Measurements from ENCODE around the gene TPCN2. TPM values are rescaled to one million over a fixed set of nuclear protein-coding genes. Genes with fewer than 3 reads are reported as not detected.

TPCN2 gene
- total and polyA plus RNA-seq, 12 donors, result 3.1 to 21.6 (median 10.4) TPM

DNA sequence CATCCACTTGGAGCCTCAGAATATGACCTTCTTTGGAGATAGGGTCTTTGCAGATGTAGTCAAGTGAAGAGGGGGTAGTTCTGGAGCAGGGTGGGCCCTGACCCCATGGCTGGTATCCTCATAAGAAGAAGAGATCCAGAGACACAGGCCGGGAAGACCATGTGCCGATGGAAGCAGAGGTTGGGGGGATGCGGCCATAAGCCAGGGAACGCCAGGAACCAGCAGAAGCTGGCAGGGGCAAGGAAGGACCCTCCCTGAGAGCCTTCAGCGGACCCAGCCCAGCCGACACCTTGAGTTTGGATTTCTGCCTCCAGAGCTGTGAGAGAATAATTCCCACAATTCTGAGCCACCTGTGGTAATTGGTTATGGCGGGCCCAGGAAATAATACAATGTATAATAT is 80.9 kb downstream of the TPCN2 start:
- H3K4me1 ChIP-seq (replicated peaks in 1 of 2), result no peaks in the 10 kb centered on the region
- intact Hi-C loops (cut with DNase I), result no loop called here
- WGBS, 4 donors, result 91 to 97% (median 95%) methylated on average over 7 of the region's 7 CpGs
- no peak for TF ChIP-seq POLR2A (IDR thresholded peaks at IDR 0.05)
- TF ChIP-seq, protein P1, sequence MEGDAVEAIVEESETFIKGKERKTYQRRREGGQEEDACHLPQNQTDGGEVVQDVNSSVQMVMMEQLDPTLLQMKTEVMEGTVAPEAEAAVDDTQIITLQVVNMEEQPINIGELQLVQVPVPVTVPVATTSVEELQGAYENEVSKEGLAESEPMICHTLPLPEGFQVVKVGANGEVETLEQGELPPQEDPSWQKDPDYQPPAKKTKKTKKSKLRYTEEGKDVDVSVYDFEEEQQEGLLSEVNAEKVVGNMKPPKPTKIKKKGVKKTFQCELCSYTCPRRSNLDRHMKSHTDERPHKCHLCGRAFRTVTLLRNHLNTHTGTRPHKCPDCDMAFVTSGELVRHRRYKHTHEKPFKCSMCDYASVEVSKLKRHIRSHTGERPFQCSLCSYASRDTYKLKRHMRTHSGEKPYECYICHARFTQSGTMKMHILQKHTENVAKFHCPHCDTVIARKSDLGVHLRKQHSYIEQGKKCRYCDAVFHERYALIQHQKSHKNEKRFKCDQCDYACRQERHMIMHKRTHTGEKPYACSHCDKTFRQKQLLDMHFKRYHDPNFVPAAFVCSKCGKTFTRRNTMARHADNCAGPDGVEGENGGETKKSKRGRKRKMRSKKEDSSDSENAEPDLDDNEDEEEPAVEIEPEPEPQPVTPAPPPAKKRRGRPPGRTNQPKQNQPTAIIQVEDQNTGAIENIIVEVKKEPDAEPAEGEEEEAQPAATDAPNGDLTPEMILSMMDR (IDR thresholded peaks at IDR 0.05), result no peak
- H3K4me3 ChIP-seq, result no peak overlapping the region
- no peak overlapping the region for H3K27ac ChIP-seq
- no peaks in the 10 kb centered on the region for H3K9me3 ChIP-seq (replicated peaks in 1 of 3)
- H3K27me3 ChIP-seq, result no peaks in the 10 kb centered on the region
- DNase-seq, result no peak
- no peaks in the 10 kb centered on the region for H3K36me3 ChIP-seq (replicated peaks in 1 of 2)

DNA sequence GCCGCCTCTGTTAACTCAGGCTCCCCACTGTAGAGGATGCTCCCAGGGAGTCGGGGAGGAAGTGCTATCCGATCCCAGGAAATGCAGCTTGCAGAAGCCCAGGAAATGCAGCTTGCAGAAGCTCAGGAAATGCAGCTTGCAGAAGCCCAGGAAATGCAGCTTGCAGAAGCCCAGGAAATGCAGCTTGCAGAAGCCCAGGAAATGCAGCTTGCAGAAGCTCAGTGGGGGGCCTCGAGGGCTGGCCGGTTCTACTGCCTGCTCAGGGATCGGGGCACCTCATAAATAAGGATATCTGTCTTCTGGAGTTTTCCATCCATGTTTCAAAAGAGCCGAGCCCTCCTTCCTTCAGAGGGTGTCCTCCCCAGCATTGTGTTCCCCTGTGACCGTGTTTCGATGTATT is 81.9 kb downstream of the TPCN2 start:
- Histone ChIP-seq H3K4me3 (no peak overlapping the region), H3K4me1 (replicated peaks in 1 of 2) (no peaks in the 10 kb centered on the region), H3K36me3 (replicated peaks in 1 of 2) (no peaks in the 10 kb centered on the region), H3K9me3 (replicated peaks in 1 of 3) (no peaks in the 10 kb centered on the region), H3K27ac (peak overlapping the region in 1 of 5 donors; percentile 61), H3K27me3 (no peaks in the 10 kb centered on the region)
- WGBS, 4 donors, result 51 to 66% (median 61%) methylated on average over 9 of the region's 9 CpGs
- intact Hi-C loops (cut with DNase I), result no loop called here
- no peak for DNase-seq
- TF ChIP-seq, protein P1 (IDR thresholded peaks at IDR 0.05), result no peak
- TF ChIP-seq POLR2A (IDR thresholded peaks at IDR 0.05), result no peak

DNA sequence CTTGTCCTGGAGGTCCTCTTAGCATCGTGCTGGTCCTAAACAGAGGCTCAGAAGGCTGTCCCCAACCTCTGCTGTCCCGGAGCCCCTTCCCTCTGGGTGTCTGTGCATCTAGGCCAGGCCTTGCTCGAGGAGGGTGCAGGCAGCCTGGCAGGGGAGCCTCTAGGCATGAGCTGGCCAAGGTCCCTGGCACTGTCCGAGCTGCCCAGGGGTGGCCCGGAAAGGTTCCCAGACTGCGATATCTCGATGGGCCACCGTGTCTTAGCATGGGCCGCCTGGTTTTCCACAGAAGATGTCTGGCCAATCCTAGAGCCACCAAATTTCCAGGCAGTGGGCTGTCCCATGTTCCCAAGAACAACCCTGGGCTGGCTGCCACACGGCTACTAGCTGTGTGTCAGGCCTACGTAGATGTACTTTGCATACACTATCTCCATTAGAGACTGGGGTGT is 82.4 kb downstream of the TPCN2 start:
- Histone ChIP-seq H3K27ac (peak overlapping the region in 1 of 5 donors; percentile 61), H3K27me3 (no peaks in the 10 kb centered on the region), H3K9me3 (replicated peaks in 1 of 3) (no peaks in the 10 kb centered on the region), H3K4me1 (replicated peaks in 1 of 2) (no peaks in the 10 kb centered on the region), H3K4me3 (no peak overlapping the region), H3K36me3 (replicated peaks in 1 of 2) (no peaks in the 10 kb centered on the region)
- peak in 3 of 7 donors; percentile 27 to 80 (median 29) for DNase-seq
- intact Hi-C loops (cut with DNase I), result no loop called here
- 50 to 80% (median 77%) methylated on average over 6 to 11 of the region's 11 CpGs for WGBS, 4 donors
- no peak for TF ChIP-seq POLR2A (IDR thresholded peaks at IDR 0.05)
- TF ChIP-seq, protein P1 (IDR thresholded peaks at IDR 0.05), result no peak

DNA sequence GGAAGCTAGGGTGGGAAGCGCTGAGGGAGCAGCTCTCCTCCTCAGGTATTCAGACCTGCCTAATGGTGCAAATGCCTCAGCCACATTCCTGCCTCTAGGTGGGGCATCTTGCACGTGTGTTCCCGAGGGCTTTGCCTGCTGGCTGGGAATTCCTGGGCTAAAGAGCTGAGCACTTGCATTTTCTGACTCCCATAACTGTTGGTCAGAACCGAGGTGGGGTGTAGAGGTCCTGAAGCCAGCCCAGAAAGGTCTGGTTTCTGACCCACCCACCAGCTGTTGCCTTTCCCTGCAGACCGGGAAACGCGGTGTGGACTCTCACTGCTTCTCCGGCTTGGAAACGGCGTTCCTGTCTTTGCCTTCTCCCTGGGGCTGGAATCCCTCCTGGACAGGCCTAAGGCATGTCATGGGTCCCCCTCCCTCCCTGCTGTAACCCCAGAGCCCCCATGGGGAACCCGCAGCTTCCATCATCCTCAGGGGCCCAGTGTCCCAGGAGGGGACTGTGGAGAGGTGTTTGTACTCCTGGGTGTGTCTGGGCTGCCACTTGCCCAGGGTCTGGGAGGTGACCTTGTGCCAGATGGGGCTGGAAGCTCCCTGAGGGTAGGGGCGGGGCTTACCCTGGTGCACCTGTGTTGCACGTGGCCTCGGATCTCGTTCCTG is 83.0 kb downstream of the TPCN2 start:
- H3K27me3 ChIP-seq, result peaks cover 2% of the 10 kb centered on the region
- TF ChIP-seq, protein P1 (IDR thresholded peaks at IDR 0.05), result peak; percentile 65 to 95 (median 80)
- no peak for TF ChIP-seq POLR2A (IDR thresholded peaks at IDR 0.05)
- DNase-seq, result peak; percentile 65 to 87 (median 78)
- intact Hi-C loops (cut with DNase I), result no loop called here
- H3K9me3 ChIP-seq (replicated peaks in 1 of 3), result no peaks in the 10 kb centered on the region
- H3K36me3 ChIP-seq (replicated peaks in 1 of 2), result no peaks in the 10 kb centered on the region
- H3K27ac ChIP-seq, result peak overlapping the region in 1 of 5 donors; percentile 61
- 52 to 61% (median 55%) methylated on average over 13 to 15 of the region's 15 CpGs for WGBS, 4 donors
- no peak overlapping the region for H3K4me3 ChIP-seq
- no peaks in the 10 kb centered on the region for H3K4me1 ChIP-seq (replicated peaks in 1 of 2)
